Mucosa of descending colon (tissue), 3 donors: ENCODE data around the gene SMS. TPM values are rescaled to one million over a fixed set of nuclear protein-coding genes. Genes with fewer than 3 reads are reported as not detected.

ENCODE experiments used
- ATAC-seq: fragments of 200-7000 bp; cut with Tn5 transposase; one replicate; pipeline ENCODE4 v1.9.1; 2020; ENCODE audit warnings: mild to moderate bottlenecking, moderate library complexity
- DNase-seq, 3 donors: peaks; one replicate each; pipeline ENCODE4 v3.0.0-alpha.2; 2020
- H3K36me3 ChIP-seq: fragments of 200-600 bp; one replicate; pipeline ENCODE4 v1.8.0; 2021; ENCODE audit warnings: low read depth, mild to moderate bottlenecking
- H3K4me1 ChIP-seq: fragments of 200-600 bp; one replicate; pipeline ENCODE4 v1.8.0; 2021; ENCODE audit warnings: low read depth, mild to moderate bottlenecking
- H3K4me3 ChIP-seq: fragments of 200-600 bp; one replicate; pipeline ENCODE4 v1.8.0; 2021; ENCODE audit warnings: mild to moderate bottlenecking
- H3K9me3 ChIP-seq: fragments of 200-600 bp; one replicate; pipeline ENCODE4 v1.8.0; 2021; ENCODE audit warnings: mild to moderate bottlenecking
- intact Hi-C, 2 donors: fragments of 100-400 bp; cut with DNase I in 1 of 2; cut with micrococcal nuclease in 1 of 2; formaldehyde crosslinking; loops; one replicate each; pipeline versions ENCODE4 v1.11.0 to v1.11.1; 2022; cut with DNase I, micrococcal nuclease
- total RNA-seq, 3 donors: library from RNA; stranded (reverse); fragmentation: NEBNext Ultra II Directional in 2 of 3; extraction: Animal tissue kit (Norgen Biotek cat#: 25700) in 2 of 3; gene quantifications; one replicate each; pipeline versions ENCODE4 v1.2.1 to v1.2.4, GENCODE V29; 2021 to 2023
- TF ChIP-seq, protein P1 (sequence below): fragments of 200-600 bp; IDR thresholded peaks from one replicate; pipeline ENCODE4 v1.8.0; 2022; ENCODE audit warnings: antibody characterized with exemption, mild to moderate bottlenecking
- donor health status: DM: no; HTN: no; CAD: no; lungs with moderate emphysema.
- donor health status: DM: no; HTN: no; CAD: no.
- donor health status: DM: no; HTN: yes; CAD: no.

The SMS gene
- total RNA-seq, 3 donors from 2014 or later: 42.4 to 71.1 (median 56.1) TPM

DNA sequence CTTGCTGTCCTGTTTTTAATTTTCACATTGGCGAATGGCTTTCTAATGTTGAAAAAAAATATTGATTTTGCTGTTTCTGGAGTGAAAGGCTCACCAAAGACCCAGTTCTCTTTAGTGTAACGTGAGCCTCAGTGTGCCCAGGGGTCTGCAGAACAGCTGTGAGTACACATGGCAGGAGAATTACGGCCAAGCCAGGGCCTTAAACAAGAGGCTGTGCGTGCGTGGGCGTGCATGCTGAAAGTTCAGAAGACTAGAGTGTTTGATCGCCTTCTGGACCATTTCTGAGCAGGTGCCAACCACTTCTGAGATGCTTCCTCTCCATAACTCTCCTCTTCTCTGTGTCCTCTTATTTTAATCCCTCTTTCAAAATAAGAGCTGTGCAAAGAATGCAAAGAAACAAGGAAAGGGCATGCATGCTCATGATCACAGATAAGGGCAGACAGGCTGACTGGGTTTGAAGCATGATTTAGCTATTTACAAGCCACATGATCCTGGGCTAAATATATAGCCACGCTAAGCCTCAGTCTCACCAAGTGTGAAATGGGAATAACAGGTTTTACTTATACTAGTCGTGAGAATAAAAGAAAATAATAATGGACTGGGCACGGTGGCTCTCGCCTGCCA is 101.5 kb downstream of the SMS start:
- ATAC-seq: no peak

DNA sequence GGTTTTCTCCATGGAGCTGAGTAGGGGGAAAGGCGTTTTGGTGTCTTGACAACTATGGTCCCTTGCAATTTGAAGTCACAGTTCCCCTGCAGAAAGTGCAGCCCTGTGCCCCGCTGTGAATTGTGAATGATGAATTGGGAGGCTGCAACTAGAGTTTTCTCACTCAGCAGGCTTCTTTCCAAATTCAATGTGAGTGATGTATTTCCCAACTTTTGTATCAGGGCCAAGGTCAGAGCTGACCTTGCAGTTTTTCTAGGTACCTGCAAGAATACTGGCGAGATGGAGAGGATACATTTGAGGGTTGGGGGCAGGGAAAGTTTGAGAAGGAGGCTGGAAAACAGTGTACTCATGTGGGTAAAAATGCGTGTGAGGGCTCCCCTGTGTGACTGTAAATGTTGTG is 103.4 kb downstream of the SMS start:
- ATAC-seq (no peak), DNase-seq (no peak)
- Histone ChIP-seq H3K36me3 (no peaks in the 10 kb centered on the region), H3K9me3 (no peaks in the 10 kb centered on the region), H3K4me3 (no peak overlapping the region), H3K4me1 (no peaks in the 10 kb centered on the region)
- TF ChIP-seq, protein P1, sequence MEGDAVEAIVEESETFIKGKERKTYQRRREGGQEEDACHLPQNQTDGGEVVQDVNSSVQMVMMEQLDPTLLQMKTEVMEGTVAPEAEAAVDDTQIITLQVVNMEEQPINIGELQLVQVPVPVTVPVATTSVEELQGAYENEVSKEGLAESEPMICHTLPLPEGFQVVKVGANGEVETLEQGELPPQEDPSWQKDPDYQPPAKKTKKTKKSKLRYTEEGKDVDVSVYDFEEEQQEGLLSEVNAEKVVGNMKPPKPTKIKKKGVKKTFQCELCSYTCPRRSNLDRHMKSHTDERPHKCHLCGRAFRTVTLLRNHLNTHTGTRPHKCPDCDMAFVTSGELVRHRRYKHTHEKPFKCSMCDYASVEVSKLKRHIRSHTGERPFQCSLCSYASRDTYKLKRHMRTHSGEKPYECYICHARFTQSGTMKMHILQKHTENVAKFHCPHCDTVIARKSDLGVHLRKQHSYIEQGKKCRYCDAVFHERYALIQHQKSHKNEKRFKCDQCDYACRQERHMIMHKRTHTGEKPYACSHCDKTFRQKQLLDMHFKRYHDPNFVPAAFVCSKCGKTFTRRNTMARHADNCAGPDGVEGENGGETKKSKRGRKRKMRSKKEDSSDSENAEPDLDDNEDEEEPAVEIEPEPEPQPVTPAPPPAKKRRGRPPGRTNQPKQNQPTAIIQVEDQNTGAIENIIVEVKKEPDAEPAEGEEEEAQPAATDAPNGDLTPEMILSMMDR: no peak
- intact Hi-C loops: no loop called here

More for the DNA sequence above, 101.5 kb downstream of the SMS start:
- Histone ChIP-seq H3K9me3 (no peaks in the 10 kb centered on the region), H3K36me3 (no peaks in the 10 kb centered on the region), H3K4me1 (no peaks in the 10 kb centered on the region), H3K4me3 (no peak overlapping the region)
- TF ChIP-seq, protein P1: no peak
- intact Hi-C loops: no loop called here
- DNase-seq: no peak

Other genes starting within 250 kb of the SMS start
- 10 to 100 TPM in 1 of 3 donors, under 1 TPM in 1, not detected in 1; 0.65 to 11.8 TPM for gene SMPX, start 182.6 kb upstream of the SMS start, total RNA-seq
- 10 to 100 TPM in 1 of 3 donors, 1 to 10 TPM in 2; 8.2 to 12.0 (median 9.5) TPM for gene MBTPS2, start 101.1 kb upstream of the SMS start, total RNA-seq
- gene YY2, start 84.7 kb upstream of the SMS start, total RNA-seq: 1 to 10 TPM; 1.2 to 1.9 (median 1.9) TPM
- gene PHEX, start 91.6 kb downstream of the SMS start, total RNA-seq: under 1 TPM in 2 of 3 donors, not detected in 1; 0.19 TPM